ENCODE measurements around the gene LENG9.

Gene LENG9

GRCh38 chr19:54421521-54421920 is 42.1 kb downstream of the LENG9 start:
- DNase-seq (ENCODE audit: low read depth) = no peak

- DNase-seq (ENCODE audit: low read depth) = no peak
Measured at GRCh38 chr19:54421169-54421516, 42.4 kb downstream of the LENG9 start.

- DNase-seq (ENCODE audit: low read depth) = no peak
Measured at GRCh38 chr19:54420383-54421168, 43.0 kb downstream of the LENG9 start.

- DNase-seq (ENCODE audit: low read depth) = no peak
Measured at GRCh38 chr19:54420068-54420382, 43.6 kb downstream of the LENG9 start.

- DNase-seq (ENCODE audit: low read depth) = no peak
Measured at GRCh38 chr19:54418930-54419800, 44.4 kb downstream of the LENG9 start.

- no peak for DNase-seq (ENCODE audit: low read depth)
Measured at GRCh38 chr19:54418030-54418929, 45.3 kb downstream of the LENG9 start.

- no peak for DNase-seq (ENCODE audit: low read depth)
Measured at GRCh38 chr19:54416695-54417491, 46.7 kb downstream of the LENG9 start.

GRCh38 chr19:54415901-54416673 is 47.5 kb downstream of the LENG9 start:
- no peak for DNase-seq (ENCODE audit: low read depth)

GRCh38 chr19:54415208-54415900 is 48.2 kb downstream of the LENG9 start, which contains the start of gene TTYH1:
TTYH1 (plus strand) TSS chr19:54415464; CDS start chr19:54415553, 89 bp downstream.
- no peak for DNase-seq (ENCODE audit: low read depth)

- DNase-seq (ENCODE audit: low read depth) = no peak
Measured at GRCh38 chr19:54414156-54414555, 49.4 kb downstream of the LENG9 start.

- DNase-seq (ENCODE audit: low read depth) = no peak
Measured at GRCh38 chr19:54412877-54413276, 50.7 kb downstream of the LENG9 start.

All from non-pigmented ciliary epithelial cell (primary cell).